NT2/D1 (cell line): Measurements from ENCODE around the gene KCNK4.

Source experiments
- DNase-seq: peaks from one replicate; pipeline ENCODE4 v3.0.0-alpha.2; 2011; ENCODE audit warnings: low read depth, low spot score
- H3K27me3 ChIP-seq: 2 replicates; pipeline ENCODE4 v1.6.0; 2011; ENCODE audit warnings: mild to moderate bottlenecking; ENCODE audit not compliant: insufficient read length, insufficient read depth
- H3K36me3 ChIP-seq: 2 replicates; pipeline ENCODE4 v1.6.1; 2011; ENCODE audit warnings: mild to moderate bottlenecking, low read length, mixed read lengths; ENCODE audit not compliant: insufficient read depth, insufficient read length
- H3K4me1 ChIP-seq: 2 replicates; pipeline ENCODE4 v1.5.1; 2011; ENCODE audit not compliant: insufficient read depth, insufficient read length
- H3K4me3 ChIP-seq: 2 replicates; pipeline ENCODE4 v1.5.1; 2011; ENCODE audit warnings: low read depth; ENCODE audit not compliant: insufficient read length
- H3K9ac ChIP-seq: 2 replicates; pipeline ENCODE4 v1.6.0; 2011; ENCODE audit warnings: low read depth; ENCODE audit not compliant: insufficient read length
- H3K9me3 ChIP-seq: 2 replicates; pipeline ENCODE4 v1.5.1; 2011; ENCODE audit warnings: mild to moderate bottlenecking, low read length; ENCODE audit not compliant: insufficient read depth
- SUZ12 ChIP-seq: IDR thresholded peaks from 2 replicates; pipeline ENCODE4 v1.6.1; 2011; ENCODE audit not compliant: insufficient read length, insufficient read depth; ENCODE audit errors: extremely low read depth
- YY1 ChIP-seq: IDR thresholded peaks from 2 replicates; pipeline ENCODE4 v1.6.1; 2011; ENCODE audit not compliant: insufficient read length, insufficient read depth
- ZNF274 ChIP-seq: IDR thresholded peaks from 2 replicates; pipeline ENCODE4 v1.6.1; 2011; ENCODE audit warnings: mild to moderate bottlenecking, low read depth, low read length

Gene KCNK4

DNA sequence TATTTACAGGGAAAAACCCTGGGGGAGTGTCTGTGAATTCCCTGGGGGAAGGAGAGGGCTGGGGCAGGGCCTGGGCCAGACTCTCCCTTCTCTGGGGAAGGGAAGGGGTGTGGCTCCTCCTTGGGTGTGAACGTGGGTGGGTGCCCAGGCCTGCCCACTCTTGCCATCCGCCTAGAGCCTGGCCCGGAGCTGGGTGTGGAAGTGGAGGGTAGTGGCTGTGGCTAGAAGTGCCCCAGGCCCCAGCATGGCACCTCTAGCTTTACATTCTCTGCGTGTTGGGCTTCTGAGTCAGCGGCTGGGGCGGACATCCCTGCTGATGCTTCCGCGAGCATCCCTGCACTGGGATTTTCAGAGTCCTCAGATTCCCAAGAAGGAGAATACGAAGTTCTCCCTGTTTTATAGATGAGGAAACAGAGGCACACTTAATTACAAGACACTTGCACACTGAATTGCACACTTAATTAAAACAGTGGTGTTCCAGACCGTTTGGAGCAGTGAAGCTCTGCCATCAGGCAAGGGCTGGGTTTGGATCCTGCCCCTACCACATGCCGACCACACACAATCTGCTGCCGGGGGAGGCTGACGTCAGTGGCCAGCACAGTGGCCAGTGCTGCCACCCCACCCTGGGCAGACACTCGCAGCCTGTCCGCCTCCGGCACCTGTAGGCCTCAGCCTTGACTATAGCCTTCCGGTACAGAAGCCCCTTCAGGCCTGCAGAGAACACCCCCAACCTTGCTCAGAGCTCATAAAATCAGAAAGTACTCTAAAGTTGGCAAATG lies 14.3 kb upstream of the KCNK4 start:
- Histone ChIP-seq H3K4me3 (no peak overlapping the region), H3K4me1 (peaks cover 27% of the 10 kb centered on the region), H3K36me3 (peaks cover 47% of the 10 kb centered on the region), H3K9ac (no peak overlapping the region), H3K27me3 (no peaks in the 10 kb centered on the region), H3K9me3 (no peaks in the 10 kb centered on the region)
- no peak for DNase-seq
- TF ChIP-seq SUZ12 (no peak), YY1 (no peak), ZNF274 (no peak)

- Histone ChIP-seq H3K36me3 (peaks cover 42% of the 10 kb centered on the region), H3K27me3 (no peaks in the 10 kb centered on the region), H3K4me1 (peaks cover 22% of the 10 kb centered on the region), H3K9me3 (no peaks in the 10 kb centered on the region), H3K4me3 (no peak overlapping the region), H3K9ac (peak overlapping the region; percentile 36)
- TF ChIP-seq ZNF274, result no peak
- TF ChIP-seq SUZ12, result no peak
- no peak for DNase-seq
These were observed 12.4 kb upstream of the KCNK4 start for GRCh38 chr11:64278576-64279190.

GRCh38 chr11:64281957-64282770 lies 8.9 kb upstream of the KCNK4 start:
- Histone ChIP-seq H3K36me3 (peaks cover 24% of the 10 kb centered on the region), H3K4me3 (no peak overlapping the region), H3K27me3 (no peaks in the 10 kb centered on the region), H3K4me1 (peaks cover 11% of the 10 kb centered on the region), H3K9ac (no peak overlapping the region), H3K9me3 (no peaks in the 10 kb centered on the region)
- TF ChIP-seq ZNF274, result no peak
- no peak for TF ChIP-seq SUZ12
- TF ChIP-seq YY1, result no peak
- DNase-seq, result no peak

GRCh38 chr11:64283092-64283491 lies 8.0 kb upstream of the KCNK4 start:
- Histone ChIP-seq H3K4me3 (no peak overlapping the region), H3K9ac (no peak overlapping the region), H3K4me1 (peaks cover 11% of the 10 kb centered on the region), H3K27me3 (no peaks in the 10 kb centered on the region), H3K9me3 (no peaks in the 10 kb centered on the region), H3K36me3 (peaks cover 26% of the 10 kb centered on the region)
- DNase-seq, result no peak
- TF ChIP-seq SUZ12 (no peak), YY1 (no peak), ZNF274 (no peak)

GRCh38 chr11:64284048-64284961 lies 6.8 kb upstream of the KCNK4 start, which contains the start of gene BAD:
TSS of gene BAD (minus strand) at chr11:64284665. CDS start at chr11:64284368, 297 bp downstream.
- TF ChIP-seq SUZ12 (no peak), YY1 (no peak), ZNF274 (no peak)
- H3K4me3 ChIP-seq, result peak within 1 kb of the TSS; percentile 75
- H3K4me1 ChIP-seq, result peaks cover 2% of the 10 kb centered on the region
- peak; percentile 92 for DNase-seq
- peaks cover 21% of the 10 kb centered on the region for H3K36me3 ChIP-seq
- H3K27me3 ChIP-seq, result peaks cover 3% of the 10 kb centered on the region
- peak within 1 kb of the TSS; percentile 94 for H3K9ac ChIP-seq
- no peaks in the 10 kb centered on the region for H3K9me3 ChIP-seq

- no peak for DNase-seq
- Histone ChIP-seq H3K4me1 (peaks cover 2% of the 10 kb centered on the region), H3K9me3 (no peaks in the 10 kb centered on the region), H3K4me3 (peak within 1 kb of the TSS; percentile 75), H3K36me3 (peaks cover 23% of the 10 kb centered on the region), H3K9ac (peak within 1 kb of the TSS; percentile 93), H3K27me3 (peaks cover 12% of the 10 kb centered on the region)
- no peak for TF ChIP-seq ZNF274
- peak; percentile 84 for TF ChIP-seq YY1
These were observed 5.9 kb upstream of the KCNK4 start, which contains the start of gene GPR137 for GRCh38 chr11:64284962-64285884. TSS of gene GPR137 (plus strand) at chr11:64285848. CDS start at chr11:64286525, 677 bp downstream.
